Esophagus squamous epithelium (tissue), 4 donors: Measurements from ENCODE around the gene SLC17A1.

Experiments
- POLR2A ChIP-seq, 4 donors: fragments of 450-650 bp; IDR thresholded peaks; one replicate each; pipeline ENCODE4 v1.6.1; 2017; ENCODE audit warnings: antibody characterized with exemption in 4 of 4, mild to moderate bottlenecking in 4 of 4, moderate library complexity in 3 of 4
- TF ChIP-seq, protein P1 (sequence below), 6 experiments: fragments of 450-650 bp in 4 of 6; fragments of 200-600 bp in 2 of 6; sonication (generic) in 2 of 6; IDR thresholded peaks; one replicate each; pipeline ENCODE4 v1.5.1; 2016 to 2019; ENCODE audit warnings: antibody characterized with exemption in 6 of 6, mild to moderate bottlenecking in 4 of 6, moderate library complexity in 4 of 6

GRCh38 chr6:25756382-25757363, 75.2 kb downstream of the SLC17A1 start:
- TF ChIP-seq, protein P1, sequence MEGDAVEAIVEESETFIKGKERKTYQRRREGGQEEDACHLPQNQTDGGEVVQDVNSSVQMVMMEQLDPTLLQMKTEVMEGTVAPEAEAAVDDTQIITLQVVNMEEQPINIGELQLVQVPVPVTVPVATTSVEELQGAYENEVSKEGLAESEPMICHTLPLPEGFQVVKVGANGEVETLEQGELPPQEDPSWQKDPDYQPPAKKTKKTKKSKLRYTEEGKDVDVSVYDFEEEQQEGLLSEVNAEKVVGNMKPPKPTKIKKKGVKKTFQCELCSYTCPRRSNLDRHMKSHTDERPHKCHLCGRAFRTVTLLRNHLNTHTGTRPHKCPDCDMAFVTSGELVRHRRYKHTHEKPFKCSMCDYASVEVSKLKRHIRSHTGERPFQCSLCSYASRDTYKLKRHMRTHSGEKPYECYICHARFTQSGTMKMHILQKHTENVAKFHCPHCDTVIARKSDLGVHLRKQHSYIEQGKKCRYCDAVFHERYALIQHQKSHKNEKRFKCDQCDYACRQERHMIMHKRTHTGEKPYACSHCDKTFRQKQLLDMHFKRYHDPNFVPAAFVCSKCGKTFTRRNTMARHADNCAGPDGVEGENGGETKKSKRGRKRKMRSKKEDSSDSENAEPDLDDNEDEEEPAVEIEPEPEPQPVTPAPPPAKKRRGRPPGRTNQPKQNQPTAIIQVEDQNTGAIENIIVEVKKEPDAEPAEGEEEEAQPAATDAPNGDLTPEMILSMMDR (IDR thresholded peaks at IDR 0.05) = no peak
- TF ChIP-seq POLR2A (IDR thresholded peaks at IDR 0.05) = no peak
